Hepatocyte (in vitro differentiated cells): ENCODE results near the gene STPG1.

Experiments used
- EZH2 ChIP-seq: fragments of 200-600 bp; sonication (generic); IDR thresholded peaks from 2 replicates; pipeline ENCODE4 v1.6.1; 2016; ENCODE audit warnings: antibody characterized with exemption, mild to moderate bottlenecking, borderline replicate concordance
- EZH2phosphoT487 ChIP-seq: fragments of 200-600 bp; sonication (generic); IDR thresholded peaks from one replicate; pipeline ENCODE4 v1.6.1; 2018; ENCODE audit warnings: antibody characterized with exemption, mild to moderate bottlenecking, low read depth, moderate library complexity; ENCODE audit not compliant: unreplicated experiment, severe bottlenecking
- TF ChIP-seq, protein P1 (sequence below): fragments of 200-600 bp; sonication (generic); IDR thresholded peaks from 2 replicates; pipeline ENCODE4 v1.5.1; 2016; ENCODE audit warnings: antibody characterized with exemption, mild to moderate bottlenecking; ENCODE audit not compliant: poor library complexity

DNA sequence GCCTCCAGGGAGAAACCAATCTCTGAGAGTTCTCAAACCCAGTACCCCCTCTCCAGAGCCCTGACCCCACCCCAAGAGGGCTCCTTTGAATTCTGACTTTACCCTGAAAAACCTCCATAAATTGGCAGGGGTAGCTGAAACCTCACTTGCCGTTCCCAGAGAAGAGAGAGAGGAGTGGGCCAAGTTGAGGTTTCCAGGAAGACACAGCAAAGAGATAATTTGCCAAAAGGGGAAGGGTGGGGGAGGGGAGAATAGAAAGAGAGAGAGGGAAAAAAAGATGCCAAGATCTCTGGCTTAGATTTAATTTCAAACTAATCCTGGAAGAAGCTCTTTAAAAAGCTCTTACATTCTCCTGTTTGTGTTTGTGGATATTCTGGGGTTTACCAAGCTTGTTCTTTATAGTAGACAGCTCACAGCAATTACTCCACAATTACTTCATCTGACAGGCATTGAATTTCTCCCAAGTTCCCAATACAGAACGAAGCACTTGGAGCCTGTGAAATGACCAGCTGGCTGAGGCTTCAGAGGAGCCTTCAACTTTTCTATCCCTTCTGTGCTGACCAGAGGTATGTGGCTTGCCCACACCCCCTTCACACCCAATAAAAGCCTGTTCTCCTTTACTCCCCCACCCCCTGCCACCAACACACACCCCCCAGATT lies 95.5 kb downstream of the STPG1 start:
- TF ChIP-seq, protein P1, sequence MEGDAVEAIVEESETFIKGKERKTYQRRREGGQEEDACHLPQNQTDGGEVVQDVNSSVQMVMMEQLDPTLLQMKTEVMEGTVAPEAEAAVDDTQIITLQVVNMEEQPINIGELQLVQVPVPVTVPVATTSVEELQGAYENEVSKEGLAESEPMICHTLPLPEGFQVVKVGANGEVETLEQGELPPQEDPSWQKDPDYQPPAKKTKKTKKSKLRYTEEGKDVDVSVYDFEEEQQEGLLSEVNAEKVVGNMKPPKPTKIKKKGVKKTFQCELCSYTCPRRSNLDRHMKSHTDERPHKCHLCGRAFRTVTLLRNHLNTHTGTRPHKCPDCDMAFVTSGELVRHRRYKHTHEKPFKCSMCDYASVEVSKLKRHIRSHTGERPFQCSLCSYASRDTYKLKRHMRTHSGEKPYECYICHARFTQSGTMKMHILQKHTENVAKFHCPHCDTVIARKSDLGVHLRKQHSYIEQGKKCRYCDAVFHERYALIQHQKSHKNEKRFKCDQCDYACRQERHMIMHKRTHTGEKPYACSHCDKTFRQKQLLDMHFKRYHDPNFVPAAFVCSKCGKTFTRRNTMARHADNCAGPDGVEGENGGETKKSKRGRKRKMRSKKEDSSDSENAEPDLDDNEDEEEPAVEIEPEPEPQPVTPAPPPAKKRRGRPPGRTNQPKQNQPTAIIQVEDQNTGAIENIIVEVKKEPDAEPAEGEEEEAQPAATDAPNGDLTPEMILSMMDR = no peak
- TF ChIP-seq EZH2phosphoT487 (no peak), EZH2 (no peak)
